AG08395 (cell line): ENCODE results near the gene SEPTIN3.
"Not testable (repeated sequence)": the region's sequence is repeated elsewhere in the genome, so short reads cannot be mapped to it uniquely, and the experiment has no call there.

Experiments used
- DNase-seq: peaks from one replicate; pipeline ENCODE4 v3.0.0; 2012; ENCODE audit warnings: mixed read lengths, low spot score

SEPTIN3 gene

GRCh38 chr22:41943661-41944209 lies 25.5 kb upstream of the SEPTIN3 start:
- DNase-seq: no peak

GRCh38 chr22:41946629-41947423 lies 22.4 kb upstream of the SEPTIN3 start, which contains the start of gene CENPM:
Gene CENPM (minus strand): TSS chr22:41947152. CDS start chr22:41947076, 76 bp downstream.
- DNase-seq: peak; percentile 96

- DNase-seq: no peak
These were observed 21.7 kb upstream of the SEPTIN3 start for GRCh38 chr22:41947424-41948080.

- no peak for DNase-seq
These were observed 21.1 kb upstream of the SEPTIN3 start for GRCh38 chr22:41948142-41948541.

GRCh38 chr22:41948928-41949296 lies 20.3 kb upstream of the SEPTIN3 start:
- not testable (repeated sequence) for DNase-seq

GRCh38 chr22:41949297-41949965 lies 19.8 kb upstream of the SEPTIN3 start:
- no peak for DNase-seq

- no peak for DNase-seq
These were observed 17.3 kb upstream of the SEPTIN3 start, which contains the start of gene SMIM45 for GRCh38 chr22:41951898-41952474. Gene SMIM45 (plus strand): TSS chr22:41952150.

- DNase-seq: no peak
These were observed 16.5 kb upstream of the SEPTIN3 start for GRCh38 chr22:41952713-41953112.

GRCh38 chr22:41957941-41958556 lies 11.2 kb upstream of the SEPTIN3 start:
- no peak for DNase-seq

- DNase-seq: no peak
These were observed 5.7 kb upstream of the SEPTIN3 start for GRCh38 chr22:41963453-41964111.

- DNase-seq: no peak
These were observed 5.1 kb upstream of the SEPTIN3 start for GRCh38 chr22:41964112-41964491.

- DNase-seq: no peak
These were observed 3.0 kb upstream of the SEPTIN3 start for GRCh38 chr22:41966225-41966606.

GRCh38 chr22:41966607-41967240 lies 2.5 kb upstream of the SEPTIN3 start:
- DNase-seq: peak; percentile 90

GRCh38 chr22:41968601-41969000 lies 642 bp upstream of the SEPTIN3 start:
- no peak for DNase-seq

- DNase-seq: no peak
These were observed 1.4 kb downstream of the SEPTIN3 start for GRCh38 chr22:41970601-41971000.

- DNase-seq: no peak
These were observed 2.2 kb downstream of the SEPTIN3 start for GRCh38 chr22:41971431-41971830.

GRCh38 chr22:41974691-41975290 lies 5.5 kb downstream of the SEPTIN3 start:
- no peak for DNase-seq

GRCh38 chr22:41975299-41976069 lies 6.2 kb downstream of the SEPTIN3 start:
- DNase-seq: no peak

GRCh38 chr22:41976070-41976901 lies 7.0 kb downstream of the SEPTIN3 start:
- peak; percentile 31 for DNase-seq
